ENCODE results near the gene NOS2.
"Not testable (repeated sequence)": the region's sequence is repeated elsewhere in the genome, so short reads cannot be mapped to it uniquely, and the experiment has no call there.

The NOS2 gene

DNA sequence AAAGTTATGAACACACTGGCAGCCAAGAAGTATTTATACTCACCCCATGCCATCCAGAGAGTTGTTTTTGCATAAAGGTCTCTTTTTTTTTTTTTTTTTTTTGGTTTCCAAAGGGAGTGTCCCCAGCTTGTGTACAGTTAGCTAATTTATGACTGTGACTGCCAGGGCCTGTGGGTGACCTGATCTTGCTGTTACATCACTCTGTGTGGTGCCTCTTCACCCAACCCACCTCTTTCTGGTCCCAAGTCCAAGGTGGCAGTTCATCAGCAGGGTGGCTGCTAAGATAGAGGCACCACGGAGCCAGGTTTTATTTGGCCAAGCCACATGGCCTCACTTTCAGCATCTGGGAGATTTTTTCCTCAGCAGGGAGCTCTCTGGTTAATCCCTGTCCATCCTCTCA, at the start of gene NOS2:
Gene NOS2 (minus strand): TSS at position 8 of the 400 bp plus-strand sequence. CDS start 1,720 bp downstream, outside the sequence.
- DNase-seq = no peak

DNA sequence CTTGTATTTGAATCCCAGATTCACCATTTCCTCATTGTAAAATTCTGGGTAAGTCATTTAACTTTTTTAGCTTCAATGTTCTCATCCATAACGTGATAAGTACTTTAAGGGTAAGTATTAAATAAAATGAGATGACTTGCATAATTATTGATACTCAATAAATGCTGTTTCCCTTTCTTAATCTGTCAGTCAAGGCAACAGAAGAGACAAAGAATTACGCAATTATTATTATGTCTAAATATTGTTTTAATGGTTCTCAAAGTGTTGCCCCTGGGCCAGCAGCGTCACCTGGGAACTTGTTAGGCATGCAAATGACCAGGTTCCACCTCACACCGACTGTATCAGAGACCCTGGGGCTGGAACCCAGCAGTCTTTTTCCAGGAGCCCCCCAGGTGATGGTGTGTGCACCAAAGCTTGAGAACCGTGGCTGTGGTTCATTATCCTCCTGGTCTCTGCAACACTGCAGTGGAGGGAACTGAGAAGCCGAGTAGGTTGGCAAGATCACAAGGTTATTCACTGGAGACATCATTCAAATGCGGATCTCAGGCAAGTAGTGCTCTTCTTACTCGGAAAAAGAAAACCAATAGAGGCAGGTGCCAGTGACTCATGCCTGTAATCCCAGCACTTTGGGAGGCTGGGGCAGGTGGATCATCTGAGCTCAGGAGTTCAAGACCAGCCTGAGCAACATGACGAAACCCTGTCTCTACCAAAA, 49.3 kb upstream of the NOS2 start:
- DNase-seq = no peak

DNA sequence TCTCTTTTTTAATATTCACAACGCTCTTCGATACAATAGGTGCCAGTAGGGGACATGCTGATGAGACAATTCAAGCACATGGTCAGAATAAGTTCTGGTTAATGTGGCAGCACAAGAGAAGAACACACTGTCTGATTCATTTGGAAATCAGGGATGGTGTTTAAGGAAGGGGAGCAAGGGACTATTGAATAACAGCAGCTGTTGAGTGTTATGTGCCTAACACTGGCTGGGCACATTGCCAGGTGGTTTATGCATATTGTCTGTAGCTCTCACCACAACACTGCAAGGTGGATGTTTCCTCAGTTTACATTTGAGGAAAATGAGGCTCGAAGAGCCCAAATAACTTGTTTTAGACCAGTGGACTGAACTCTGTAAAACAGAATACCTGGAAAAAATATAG, 48.6 kb upstream of the NOS2 start:
- peak; percentile 11 for DNase-seq

DNA sequence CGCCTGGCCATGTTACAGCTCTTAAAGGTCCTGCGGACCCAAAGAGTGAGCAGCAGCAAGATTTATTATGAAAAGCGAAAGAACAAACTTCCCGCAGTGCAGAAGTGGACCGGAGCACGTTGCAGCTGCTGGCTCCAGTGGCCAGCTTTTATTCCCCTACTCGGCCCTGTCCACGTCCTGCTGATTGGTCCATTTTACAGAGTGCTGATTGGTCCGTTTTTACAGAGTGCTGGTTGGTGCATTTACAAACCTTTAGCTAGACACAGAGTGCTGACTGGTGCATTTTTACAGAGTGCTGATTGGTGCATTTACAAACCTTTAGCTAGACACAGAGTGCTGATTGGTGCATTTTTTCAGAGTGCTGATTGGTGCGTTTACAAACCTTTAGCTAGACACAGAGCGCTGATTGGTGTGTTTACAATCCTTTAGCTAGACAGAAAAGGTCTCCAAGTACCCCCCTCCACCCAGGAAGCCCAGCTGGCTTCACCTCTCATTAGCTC, 46.5 kb upstream of the NOS2 start:
- DNase-seq = not testable (repeated sequence)

DNA sequence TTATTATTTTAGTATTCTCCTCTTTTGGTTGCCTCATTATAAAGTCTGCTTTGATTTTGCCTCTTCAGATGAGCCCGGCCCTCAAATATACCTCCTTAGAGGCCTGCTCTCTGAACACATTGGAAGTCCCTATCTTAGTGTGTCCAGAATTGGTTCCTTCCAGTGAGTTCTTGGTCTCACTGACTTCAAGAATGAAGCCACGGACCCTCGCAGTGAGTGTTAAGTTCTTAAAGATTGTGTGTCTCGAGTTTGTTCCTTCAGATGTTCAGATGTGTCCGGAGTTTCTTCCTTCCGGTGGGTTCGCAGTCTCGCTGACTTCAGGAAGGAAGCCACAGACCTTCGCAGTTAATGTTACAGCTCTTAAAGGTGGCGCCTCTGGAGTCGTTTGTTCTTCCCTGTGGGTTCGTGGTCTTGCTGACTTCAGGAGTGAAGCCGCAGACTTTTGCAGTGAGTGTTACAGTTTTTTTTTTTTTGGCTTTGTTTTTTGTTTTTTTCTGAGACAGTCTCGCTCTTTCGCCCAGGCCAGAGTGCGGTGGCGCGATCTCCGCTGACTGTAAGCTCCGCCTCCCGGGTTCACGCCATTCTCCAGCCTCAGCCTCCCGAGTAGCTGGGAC, 45.8 kb upstream of the NOS2 start:
- no peak for DNase-seq

DNA sequence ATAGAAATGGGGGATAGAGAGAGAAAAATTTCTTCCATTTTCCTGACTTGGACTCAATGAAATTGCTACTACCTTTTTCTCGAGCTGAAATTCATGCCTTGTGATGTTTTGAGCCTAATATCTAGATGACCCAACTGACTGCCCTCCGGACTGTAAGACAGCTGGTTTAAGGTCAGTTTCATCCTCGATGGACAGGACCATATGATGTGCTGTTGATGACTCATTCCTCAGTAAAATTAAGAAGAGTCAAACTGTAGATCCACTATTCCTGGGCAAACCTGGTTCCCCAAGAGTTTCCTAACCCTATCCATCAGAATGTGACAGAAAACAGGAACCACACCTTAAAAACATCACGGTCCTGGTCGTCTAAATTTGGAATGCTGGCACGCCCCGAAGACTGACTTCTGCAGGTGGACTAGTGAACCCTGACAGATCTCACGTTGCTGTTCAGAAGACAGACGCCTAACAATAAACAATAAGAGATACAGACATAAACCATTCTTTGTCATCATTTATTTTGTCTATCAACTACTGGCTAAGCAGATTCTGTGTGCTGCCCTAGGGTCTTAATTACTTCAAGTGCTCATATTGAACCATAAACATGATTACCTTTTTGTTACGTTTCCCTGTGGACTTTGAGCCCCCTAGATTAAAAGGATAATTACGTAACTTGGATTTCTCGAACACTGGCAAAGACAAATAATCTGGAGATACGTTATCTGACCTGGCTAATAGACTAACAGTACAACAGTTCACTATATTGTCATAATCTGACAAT, 45.1 kb upstream of the NOS2 start:
- no peak for DNase-seq

DNA sequence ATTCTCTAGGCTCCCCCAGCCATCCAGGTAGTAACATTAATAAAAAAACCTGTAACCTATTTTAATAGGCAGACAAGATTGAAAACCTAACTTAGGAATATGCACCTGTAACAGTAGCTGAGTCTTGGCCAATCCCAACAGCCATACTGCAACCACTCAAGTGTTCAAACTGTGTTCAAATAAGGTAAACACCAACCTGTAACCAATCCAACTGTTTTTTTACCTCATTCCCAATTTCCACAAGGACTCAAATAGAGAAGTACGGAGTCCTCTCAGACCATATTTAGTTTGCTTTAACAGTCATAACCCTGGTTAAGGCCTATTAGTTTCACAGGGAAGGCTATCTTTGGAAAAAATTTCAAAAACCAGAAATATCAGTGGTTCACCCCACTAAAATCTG, 40.4 kb upstream of the NOS2 start:
- no peak for DNase-seq

DNA sequence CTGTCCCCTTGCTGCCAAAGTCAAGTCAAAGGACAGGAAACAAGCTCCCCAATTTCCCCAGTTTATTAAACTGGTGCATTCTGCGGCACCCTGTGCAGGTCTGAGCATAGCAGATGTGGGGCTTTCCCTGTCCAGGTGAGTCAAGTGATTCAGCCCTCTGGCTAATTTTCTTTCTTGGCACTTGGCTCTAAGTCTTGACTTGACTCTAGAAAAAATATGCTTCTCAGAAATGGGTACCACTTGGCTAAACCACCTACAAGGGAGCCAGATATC, 40.0 kb upstream of the NOS2 start:
- not testable (repeated sequence) for DNase-seq

DNA sequence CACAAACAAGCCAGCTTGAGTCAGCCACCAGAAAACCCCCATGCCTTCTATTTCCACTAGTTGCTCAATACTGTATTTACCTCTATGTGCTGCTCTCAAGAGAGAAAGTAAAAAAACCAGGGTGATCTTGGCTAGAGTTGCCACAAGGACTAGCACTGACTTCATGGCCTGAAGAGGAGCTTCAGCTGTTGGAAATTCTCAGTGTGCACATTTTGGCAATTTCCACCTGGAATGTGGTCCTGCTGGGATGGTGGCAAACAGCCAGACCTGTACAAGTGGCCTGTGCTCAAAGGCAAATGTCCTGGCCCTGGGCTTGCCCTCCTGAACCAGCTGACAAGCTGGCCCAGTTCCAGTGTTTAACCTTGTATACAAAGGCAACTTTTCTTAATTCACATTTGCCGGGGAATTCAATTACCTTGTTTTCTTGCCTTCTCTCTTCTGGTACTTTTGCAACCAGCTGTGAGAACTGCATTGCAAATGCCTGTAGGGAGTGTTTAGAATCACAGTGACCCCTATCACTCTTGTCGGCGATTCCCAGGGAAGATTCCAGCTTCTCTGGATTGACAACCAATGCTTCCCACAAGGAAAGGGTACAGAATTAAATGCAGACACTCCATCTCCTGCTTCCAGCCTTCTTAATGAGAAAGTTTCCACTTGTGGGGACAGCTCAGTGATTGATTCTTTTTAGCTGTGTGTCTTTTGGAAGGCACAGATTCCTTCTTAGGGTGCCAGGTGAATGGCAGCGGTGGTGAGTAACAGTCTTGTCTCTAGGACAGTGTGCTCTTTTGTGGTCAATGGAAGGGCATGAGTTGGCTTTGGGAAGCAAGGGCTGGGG, 39.5 kb upstream of the NOS2 start:
- not testable (repeated sequence) for DNase-seq

DNA sequence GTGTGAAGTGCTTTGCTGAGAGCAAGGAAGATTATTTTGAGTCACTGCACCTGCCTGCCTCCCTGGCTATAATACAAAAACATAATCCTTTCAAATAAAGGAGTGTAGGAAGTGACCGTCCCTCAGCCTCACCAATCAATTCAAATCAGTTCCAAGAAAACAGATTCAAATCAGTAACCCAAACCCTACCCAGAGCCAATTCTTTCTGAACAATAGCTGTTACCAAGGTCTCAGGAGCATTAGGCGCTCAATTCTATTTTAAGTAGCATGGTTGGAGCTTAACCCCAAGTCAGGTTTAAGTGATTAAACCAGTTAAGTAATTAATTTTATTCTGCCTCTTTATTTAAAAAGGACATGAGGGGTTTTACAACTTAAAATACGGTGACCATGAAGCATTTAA, 38.3 kb upstream of the NOS2 start:
- DNase-seq = not testable (repeated sequence)

DNA sequence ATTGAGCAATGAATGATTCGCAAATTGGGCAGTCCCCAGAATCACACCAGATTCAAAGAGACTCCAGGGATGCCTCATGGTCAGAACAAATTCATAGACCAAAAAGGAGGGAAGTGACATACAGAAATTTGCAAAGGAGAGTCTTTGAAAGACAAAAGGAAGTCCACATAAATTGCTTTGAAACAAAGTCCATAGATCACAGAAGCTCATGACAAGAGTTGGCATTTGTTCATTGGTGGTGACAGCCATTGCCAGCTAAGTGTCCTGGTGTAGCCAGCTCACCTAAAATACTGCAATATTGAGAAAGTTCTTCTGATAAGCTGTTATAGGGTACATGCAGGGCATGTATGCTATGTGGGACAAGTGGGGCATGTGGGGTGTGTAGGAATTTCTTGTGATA, 37.4 kb upstream of the NOS2 start:
- DNase-seq = not testable (repeated sequence)

DNA sequence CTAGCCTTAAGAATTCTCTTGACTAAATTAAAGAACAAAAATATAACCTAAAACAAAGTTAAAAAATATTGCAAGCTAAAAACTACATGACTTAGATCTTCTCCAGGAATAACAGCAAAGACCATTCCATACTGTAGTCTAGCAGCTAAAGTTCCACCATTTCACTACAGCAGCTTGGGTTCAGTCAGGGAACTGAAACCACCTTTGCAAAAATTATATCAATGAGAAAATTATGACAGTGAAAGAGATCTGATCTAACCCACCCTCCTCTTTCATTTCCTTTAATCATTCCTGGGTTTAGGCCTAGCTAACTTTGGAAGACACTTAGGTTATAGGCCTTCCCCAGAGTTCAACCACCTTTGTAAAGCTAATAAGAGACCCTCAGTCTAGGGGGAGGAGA, 36.3 kb upstream of the NOS2 start:
- DNase-seq = no peak

DNA sequence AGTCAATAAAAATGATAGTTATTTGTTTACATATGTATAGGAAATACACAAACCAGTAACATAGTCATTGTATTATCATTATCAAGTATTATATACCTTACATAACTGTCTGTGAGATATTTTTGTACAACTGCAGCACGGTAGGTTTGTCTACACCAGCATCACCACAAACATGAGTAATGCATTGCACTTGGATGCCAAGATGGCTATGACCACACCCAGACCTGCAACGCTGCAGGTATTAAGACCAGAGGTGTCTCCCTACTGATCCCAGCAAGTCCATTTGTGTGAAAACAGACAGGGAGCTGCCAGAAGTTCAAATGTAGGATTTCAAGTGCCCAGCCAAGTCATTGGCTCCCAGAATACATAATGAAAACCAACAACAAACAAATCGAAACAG, 34.2 kb upstream of the NOS2 start:
- DNase-seq = no peak

DNA sequence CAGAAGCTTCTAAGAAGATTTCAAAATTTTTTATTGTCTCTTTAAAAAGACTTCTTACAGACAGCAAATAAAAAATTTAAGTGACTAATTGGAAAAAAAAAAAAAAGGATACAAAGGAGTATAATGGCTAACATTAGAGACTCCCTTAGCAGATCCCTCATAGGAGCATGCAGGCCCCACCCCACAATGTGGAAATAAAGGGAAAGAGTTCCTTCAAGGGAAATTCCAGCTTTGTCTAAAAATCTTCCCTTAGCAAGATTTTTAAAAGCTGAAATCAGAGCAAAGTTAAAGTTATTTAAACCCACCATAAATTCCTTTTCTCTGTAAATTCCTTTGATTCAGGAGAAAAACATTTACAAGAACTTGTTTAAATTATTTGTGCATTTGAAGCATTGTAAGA, 32.5 kb upstream of the NOS2 start:
- no peak for DNase-seq

DNA sequence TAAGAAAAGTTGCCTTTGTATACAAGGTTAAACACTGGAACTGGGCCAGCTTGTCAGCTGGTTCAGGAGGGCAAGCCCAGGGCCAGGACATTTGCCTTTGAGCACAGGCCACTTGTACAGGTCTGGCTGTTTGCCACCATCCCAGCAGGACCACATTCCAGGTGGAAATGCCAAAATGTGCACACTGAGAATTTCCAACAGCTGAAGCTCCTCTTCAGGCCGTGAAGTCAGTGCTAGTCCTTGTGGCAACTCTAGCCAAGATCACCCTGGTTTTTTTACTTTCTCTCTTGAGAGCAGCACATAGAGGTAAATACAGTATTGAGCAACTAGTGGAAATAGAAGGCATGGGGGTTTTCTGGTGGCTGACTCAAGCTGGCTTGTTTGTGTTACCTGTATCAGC, 29.6 kb upstream of the NOS2 start:
- DNase-seq = not testable (repeated sequence)

DNA sequence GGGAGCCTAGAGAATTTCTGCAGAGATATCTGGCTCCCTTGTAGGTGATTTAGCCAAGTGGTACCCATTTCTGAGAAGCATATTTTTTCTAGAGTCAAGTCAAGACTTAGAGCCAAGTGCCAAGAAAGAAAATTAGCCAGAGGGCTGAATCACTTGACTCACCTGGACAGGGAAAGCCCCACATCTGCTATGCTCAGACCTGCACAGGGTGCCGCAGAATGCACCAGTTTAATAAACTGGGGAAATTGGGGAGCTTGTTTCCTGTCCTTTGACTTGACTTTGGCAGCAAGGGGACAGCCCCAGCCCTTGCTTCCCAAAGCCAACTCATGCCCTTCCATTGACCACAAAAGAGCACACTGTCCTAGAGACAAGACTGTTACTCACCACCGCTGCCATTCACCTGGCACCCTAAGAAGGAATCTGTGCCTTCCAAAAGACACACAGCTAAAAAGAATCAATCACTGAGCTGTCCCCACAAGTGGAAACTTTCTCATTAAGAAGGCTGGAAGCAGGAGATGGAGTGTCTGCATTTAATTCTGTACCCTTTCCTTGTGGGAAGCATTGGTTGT, 28.9 kb upstream of the NOS2 start:
- not testable (repeated sequence) for DNase-seq

DNA sequence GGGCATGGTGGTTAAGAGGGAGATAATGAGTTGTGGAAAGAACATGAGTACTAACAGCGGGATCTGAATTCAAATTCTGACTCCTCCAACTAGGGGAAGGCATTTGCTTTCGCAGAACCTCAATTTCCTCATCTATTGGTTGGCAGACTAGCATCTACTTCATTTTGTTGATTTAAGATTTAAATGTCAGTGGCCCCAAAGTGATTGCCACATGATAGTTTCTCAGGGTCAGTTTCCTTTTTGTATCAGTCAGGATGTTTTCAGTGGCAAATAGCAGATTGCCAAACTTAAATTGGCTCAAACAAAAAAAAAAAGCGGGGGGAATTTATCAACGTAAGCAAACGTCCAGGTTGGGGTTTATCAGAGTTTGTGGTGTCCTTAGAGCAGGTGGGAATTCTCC, 25.1 kb upstream of the NOS2 start:
- no peak for DNase-seq

DNA sequence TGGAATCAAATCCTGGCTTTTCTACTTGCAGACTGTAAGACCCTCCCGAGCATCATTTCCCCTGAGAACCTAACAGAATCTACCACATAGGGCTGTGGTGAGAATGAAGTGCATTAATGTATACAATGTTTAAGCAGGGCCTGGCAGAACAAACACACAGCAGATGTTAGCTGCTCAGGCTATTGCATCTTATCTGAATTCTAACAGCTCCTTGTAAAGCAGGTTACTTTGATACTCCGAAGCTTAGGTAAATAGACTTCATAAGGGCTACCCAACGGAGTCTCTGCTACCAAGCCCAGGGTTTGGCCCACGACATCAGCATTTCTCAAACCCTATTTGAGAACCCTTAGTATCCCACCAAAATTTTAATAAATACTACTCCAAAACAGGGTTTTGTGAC, 24.4 kb upstream of the NOS2 start:
- DNase-seq = no peak

DNA sequence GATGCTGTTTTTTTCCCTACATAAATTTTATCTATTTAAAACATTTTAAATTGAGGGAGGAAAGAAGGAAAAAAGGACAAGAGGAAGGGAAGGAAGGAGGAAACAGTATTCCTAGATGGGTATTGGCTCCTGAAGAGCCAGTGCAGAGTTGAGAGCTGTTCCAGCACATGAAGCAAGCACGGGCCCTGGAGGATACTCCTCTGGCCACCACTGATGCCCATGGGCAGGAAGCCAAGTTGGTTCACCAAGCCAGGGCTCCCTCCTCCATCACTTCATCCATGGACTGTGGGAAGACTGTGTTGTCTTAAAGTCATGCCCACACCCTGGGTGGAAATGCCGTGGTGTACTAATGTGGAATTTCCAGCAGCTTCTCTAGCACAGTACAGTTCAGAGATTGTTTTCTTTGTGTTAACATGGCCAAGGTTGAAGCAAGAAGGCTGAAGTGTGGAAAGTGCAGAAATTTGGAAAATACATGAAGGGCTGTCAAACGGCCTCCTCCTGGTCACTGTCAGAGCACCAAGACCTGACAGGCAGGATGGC, 23.9 kb upstream of the NOS2 start:
- DNase-seq = no peak

DNA sequence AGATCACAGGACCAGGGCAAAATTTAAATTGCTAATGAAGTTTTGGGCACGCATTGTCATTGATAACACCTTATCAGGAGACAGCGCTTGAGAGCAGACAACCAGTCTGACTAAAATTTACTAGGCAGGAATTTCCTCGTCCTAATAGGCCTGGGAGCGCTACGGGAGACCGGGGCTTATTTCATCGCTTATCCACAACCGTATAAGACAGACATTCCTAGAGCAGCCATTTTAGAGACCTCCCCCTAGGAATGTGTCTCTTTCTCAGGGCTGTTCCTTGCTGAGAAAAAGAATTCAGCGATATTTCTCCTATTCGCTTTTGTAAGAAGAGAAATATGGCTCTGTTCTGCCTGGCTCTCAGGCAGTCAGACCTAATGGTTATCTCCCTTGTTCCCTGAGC, 21.8 kb upstream of the NOS2 start:
- DNase-seq = not testable (repeated sequence)

DNA sequence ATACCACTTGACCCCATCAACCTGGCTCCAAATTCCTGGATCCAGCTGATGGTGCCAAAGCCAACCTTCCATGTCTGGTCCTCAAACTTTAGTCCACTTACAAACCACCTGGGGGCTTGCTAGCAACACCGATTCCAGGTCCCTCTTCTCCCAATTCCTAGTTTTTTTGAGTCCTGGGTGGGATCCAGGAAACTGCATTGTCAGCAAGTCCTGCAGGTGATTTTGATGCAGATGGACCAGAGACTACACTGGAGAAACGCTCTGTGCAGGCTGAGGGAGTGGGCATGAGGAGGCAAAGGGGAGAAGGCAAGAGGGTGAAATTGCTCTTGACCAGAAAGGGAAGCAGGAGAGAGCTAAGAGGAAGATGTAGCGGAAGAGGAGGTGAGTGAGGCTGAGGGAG, 21.0 kb upstream of the NOS2 start:
- no peak for DNase-seq

DNA sequence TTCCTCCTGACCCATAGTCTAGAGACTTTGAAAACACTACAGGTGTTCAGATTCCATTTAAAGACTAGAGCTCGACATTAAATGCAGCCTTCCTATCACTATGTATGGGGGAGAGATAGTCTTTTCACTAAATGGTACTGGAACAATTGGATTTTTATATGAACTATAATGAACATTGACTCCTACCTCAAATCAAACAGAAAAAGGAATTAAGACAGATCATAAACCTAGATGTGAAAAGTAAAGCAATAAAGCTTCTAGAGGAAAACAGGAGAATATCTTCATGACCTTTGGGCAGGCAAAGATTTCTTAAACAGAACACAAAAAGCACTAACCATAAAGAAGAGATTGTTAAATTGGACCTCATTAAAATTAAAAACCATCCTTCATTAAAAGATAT, 18.8 kb upstream of the NOS2 start:
- DNase-seq = no peak

Measured in eye (tissue), 1 donor.